K562 (cell line): ENCODE data around the gene CARM1. TPM values are rescaled to one million over a fixed set of nuclear protein-coding genes. Genes with fewer than 3 reads are reported as not detected.

ENCODE experiments used
- DPF2 ChIP-seq: fragments of 450-650 bp; IDR thresholded peaks from 2 replicates; pipeline ENCODE4 v1.6.1; 2016
- ELF4 ChIP-seq: fragments of 450-650 bp; formaldehyde crosslinking; IDR thresholded peaks from 2 replicates; pipeline ENCODE4 v1.4.0; 2022; ENCODE audit warnings: missing genetic modification characterization
- SUPT5H ChIP-seq: fragments of 450-650 bp; IDR thresholded peaks from 2 replicates; pipeline ENCODE4 v1.6.1; 2016
- ZBTB1 ChIP-seq: sonication (generic); formaldehyde crosslinking; IDR thresholded peaks from 2 replicates; pipeline ENCODE4 v1.8.1; 2023; ENCODE audit warnings: missing genetic modification reagents, low read depth, mild to moderate bottlenecking, borderline replicate concordance
- ZNF311 ChIP-seq: fragments of 250-450 bp; sonication (Bioruptor Pico); IDR thresholded peaks from 2 replicates; pipeline ENCODE4 v1.4.0; 2020; ENCODE audit warnings: mild to moderate bottlenecking, moderate library complexity
- polyA plus RNA-seq, 8 experiments: library from polyadenylated mRNA; depleted of rRNA in 4 of 8; stranded (reverse) in 5 of 8; unstranded in 3 of 8; fragments of >200 nt; fragmentation: Nextera tagmentation in 2 of 8; fragmentation: Illumina TruSeq in 1 of 8; extraction: Ambion mirVana in 2 of 8; extraction: Trizol in 1 of 8; gene quantifications; 2 replicates each; pipeline versions ENCODE4 v1.2.1 to v1.2.3, GENCODE V29; 2011 to 2014; ENCODE audit warnings: inconsistent platforms in 1 of 8, missing spikeins in 1 of 8
- total RNA-seq, 7 experiments: library from RNA; depleted of rRNA in 6 of 7; stranded (reverse); fragments of >200 nt in 6 of 7; fragmentation: Illumina TruSeq in 2 of 7; extraction: Trizol in 2 of 7; gene quantifications; 2 replicates each; pipeline versions ENCODE4 v1.2.1 to v1.2.3, GENCODE V29; 2011 to 2021; ENCODE audit warnings: low replicate concordance in 1 of 7
- TF ChIP-seq, protein P1 (sequence below): fragments of 250-450 bp; sonication (Bioruptor Pico); IDR thresholded peaks from 2 replicates; pipeline ENCODE4 v1.8.0; 2021; ENCODE audit warnings: moderate library complexity, mild to moderate bottlenecking, inconsistent platforms
- TF ChIP-seq, protein P2 (sequence below): sonication (generic); formaldehyde crosslinking; IDR thresholded peaks from 2 replicates; pipeline ENCODE4 v1.8.0; 2022; ENCODE audit warnings: missing genetic modification reagents, mild to moderate bottlenecking, moderate library complexity, borderline replicate concordance

The CARM1 gene
- total and polyA plus RNA-seq, 9 of the 15 experiments (the other 6 are each of a cell fraction or from before 2014, with no cell fraction given) = 0.36 to 86.0 (median 29.7) TPM

DNA sequence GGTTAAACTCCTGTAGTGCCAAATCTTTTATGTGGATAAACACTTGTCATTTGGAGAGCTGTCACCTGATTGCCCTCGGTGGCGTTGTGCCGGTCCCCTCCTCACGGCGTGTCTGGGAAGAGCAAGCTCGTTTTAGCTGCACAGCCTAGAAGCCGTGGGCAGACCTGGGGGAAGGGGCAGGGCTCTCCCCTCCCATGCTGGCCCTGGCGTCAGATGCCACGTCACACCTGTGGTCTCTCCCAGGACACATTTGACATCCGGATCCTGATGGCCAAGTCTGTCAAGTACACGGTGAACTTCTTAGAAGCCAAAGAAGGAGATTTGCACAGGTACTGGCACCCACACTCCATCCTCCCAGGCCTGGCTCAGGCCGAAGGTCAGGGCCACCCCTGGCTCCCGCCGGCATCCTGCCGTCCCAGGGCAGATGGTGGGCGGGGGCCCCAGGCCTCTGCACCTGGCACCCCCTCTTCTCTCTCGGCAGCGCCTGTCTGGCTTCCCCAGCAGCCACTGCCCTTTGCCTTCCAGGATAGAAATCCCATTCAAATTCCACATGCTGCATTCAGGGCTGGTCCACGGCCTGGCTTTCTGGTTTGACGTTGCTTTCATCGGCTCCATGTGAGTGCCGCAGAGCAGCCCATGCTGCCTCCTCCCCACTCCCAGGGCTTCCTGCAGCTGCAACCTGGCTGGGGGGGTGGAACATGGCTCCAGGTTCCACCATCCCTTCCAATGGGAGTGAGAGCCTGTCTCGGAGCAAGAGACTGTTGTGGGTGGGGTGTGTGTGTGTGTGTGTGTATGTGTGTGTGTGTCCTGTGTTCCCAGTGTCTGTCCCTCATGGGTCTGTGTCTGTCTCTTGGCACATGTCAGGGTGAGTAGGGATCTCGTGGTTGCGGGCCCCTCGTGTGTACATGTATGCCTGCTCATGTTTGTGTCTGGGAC, 48.3 kb downstream of the CARM1 start (continued):
- TF ChIP-seq, protein P1, sequence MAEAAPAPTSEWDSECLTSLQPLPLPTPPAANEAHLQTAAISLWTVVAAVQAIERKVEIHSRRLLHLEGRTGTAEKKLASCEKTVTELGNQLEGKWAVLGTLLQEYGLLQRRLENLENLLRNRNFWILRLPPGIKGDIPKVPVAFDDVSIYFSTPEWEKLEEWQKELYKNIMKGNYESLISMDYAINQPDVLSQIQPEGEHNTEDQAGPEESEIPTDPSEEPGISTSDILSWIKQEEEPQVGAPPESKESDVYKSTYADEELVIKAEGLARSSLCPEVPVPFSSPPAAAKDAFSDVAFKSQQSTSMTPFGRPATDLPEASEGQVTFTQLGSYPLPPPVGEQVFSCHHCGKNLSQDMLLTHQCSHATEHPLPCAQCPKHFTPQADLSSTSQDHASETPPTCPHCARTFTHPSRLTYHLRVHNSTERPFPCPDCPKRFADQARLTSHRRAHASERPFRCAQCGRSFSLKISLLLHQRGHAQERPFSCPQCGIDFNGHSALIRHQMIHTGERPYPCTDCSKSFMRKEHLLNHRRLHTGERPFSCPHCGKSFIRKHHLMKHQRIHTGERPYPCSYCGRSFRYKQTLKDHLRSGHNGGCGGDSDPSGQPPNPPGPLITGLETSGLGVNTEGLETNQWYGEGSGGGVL (CRISPR knock-in tag) = no peak
- TF ChIP-seq ELF4 (CRISPR knock-in tag) = no peak
- TF ChIP-seq, protein P2, sequence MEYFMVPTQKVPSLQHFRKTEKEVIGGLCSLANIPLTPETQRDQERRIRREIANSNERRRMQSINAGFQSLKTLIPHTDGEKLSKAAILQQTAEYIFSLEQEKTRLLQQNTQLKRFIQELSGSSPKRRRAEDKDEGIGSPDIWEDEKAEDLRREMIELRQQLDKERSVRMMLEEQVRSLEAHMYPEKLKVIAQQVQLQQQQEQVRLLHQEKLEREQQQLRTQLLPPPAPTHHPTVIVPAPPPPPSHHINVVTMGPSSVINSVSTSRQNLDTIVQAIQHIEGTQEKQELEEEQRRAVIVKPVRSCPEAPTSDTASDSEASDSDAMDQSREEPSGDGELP (CRISPR knock-in tag) = 0 out of 2 replicates have a peak, but pooled peaks have one; percentile 20
- TF ChIP-seq ZBTB1 (CRISPR knock-in tag) = no peak
- TF ChIP-seq SUPT5H = peak; percentile 59
- no peak for TF ChIP-seq ZNF311 (CRISPR knock-in tag)
- no peak for TF ChIP-seq DPF2
